Activated naive CD4-positive, alpha-beta T cell treated with anti-CD3 and anti-CD28 coated beads, Interleukin-2, amount 50 U/mL, for 24 hours (primary cell): ENCODE results near the gene AMN.

Experiments used
- H3K27ac Mint-ChIP-seq: one replicate; pipeline ENCODE4 v1.8.0; 2021; ENCODE audit warnings: mild to moderate bottlenecking, mixed read lengths
- H3K27me3 Mint-ChIP-seq: one replicate; pipeline ENCODE4 v1.8.0; 2021; ENCODE audit warnings: mixed read lengths
- H3K36me3 Mint-ChIP-seq: one replicate; pipeline ENCODE4 v1.8.0; 2021; ENCODE audit warnings: mixed read lengths
- H3K4me1 Mint-ChIP-seq: one replicate; pipeline ENCODE4 v1.8.0; 2021; ENCODE audit warnings: mixed read lengths
- H3K4me3 Mint-ChIP-seq: one replicate; pipeline ENCODE4 v1.8.0; 2021; ENCODE audit warnings: mild to moderate bottlenecking, mixed read lengths
- H3K9me3 Mint-ChIP-seq: one replicate; pipeline ENCODE4 v1.8.0; 2021; ENCODE audit warnings: mixed read lengths

Gene AMN

DNA sequence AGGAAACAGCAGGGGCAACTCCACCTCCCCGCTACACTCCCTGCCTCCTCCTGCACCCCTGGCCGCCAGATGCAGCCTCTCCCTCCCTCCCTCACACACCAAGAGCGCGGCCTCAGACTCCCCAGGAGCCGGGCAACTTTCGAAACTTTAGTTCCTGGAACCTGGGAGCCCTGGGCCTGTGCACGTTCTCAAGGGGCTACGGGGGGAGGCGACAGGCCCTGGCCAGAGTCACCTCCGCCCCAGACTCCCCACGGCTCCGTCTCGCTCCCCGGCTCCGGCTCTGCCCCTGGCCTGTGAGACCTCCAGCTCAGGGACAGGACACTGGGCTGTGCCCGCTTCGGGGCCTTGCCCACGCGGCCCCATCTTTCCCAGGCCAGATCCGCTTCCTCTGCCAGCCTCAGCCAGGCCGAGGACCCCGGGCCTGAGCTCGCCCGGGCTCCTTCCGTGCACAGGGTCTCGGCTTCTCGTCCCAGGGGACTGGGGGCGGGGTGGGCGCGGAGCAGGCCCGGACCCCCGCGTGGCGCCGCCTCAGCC, 5.5 kb downstream of the AMN start:
- Mint-ChIP-seq H3K4me1 (peaks cover 10% of the 10 kb centered on the region), H3K27me3 (peaks cover 4% of the 10 kb centered on the region), H3K4me3 (peak overlapping the region; percentile 60), H3K9me3 (no peaks in the 10 kb centered on the region), H3K36me3 (no peaks in the 10 kb centered on the region), H3K27ac (no peak overlapping the region)

DNA sequence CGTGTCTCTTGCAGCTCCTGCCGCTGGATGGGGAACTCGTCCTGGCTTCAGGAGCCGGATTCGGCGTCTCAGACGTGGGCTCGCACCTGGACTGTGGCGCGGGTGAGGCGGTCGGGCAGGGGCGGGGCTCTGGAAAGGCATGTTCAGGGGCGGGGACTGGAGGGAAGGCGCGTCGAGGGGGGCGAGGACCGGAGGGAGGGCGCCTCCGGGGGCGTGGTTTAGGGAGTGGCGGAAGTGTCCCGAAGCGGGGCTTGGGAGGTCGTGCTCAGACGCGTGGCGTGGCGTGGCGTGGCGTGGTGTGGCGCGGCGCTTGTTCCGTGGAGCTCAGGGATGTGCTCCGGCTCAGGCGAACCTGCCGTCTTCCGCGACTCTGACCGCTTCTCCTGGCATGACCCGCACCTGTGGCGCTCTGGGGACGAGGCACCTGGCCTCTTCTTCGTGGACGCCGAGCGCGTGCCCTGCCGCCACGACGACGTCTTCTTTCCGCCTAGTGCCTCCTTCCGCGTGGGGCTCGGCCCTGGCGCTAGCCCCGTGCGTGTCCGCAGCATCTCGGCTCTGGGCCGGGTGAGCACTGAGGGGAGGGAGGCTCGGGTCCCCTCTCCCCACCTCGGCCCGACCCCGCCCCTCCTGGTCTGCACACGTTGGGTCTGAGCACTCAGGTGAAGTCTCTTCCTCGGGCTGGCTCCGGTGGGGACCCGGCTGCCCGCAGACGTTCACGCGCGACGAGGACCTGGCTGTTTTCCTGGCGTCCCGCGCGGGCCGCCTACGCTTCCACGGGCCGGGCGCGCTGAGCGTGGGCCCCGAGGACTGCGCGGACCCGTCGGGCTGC, 6.2 kb downstream of the AMN start:
- Mint-ChIP-seq H3K4me1 (peaks cover 10% of the 10 kb centered on the region), H3K4me3 (peak overlapping the region; percentile 42), H3K27ac (no peak overlapping the region), H3K27me3 (peaks cover 4% of the 10 kb centered on the region), H3K36me3 (no peaks in the 10 kb centered on the region), H3K9me3 (no peaks in the 10 kb centered on the region)

DNA sequence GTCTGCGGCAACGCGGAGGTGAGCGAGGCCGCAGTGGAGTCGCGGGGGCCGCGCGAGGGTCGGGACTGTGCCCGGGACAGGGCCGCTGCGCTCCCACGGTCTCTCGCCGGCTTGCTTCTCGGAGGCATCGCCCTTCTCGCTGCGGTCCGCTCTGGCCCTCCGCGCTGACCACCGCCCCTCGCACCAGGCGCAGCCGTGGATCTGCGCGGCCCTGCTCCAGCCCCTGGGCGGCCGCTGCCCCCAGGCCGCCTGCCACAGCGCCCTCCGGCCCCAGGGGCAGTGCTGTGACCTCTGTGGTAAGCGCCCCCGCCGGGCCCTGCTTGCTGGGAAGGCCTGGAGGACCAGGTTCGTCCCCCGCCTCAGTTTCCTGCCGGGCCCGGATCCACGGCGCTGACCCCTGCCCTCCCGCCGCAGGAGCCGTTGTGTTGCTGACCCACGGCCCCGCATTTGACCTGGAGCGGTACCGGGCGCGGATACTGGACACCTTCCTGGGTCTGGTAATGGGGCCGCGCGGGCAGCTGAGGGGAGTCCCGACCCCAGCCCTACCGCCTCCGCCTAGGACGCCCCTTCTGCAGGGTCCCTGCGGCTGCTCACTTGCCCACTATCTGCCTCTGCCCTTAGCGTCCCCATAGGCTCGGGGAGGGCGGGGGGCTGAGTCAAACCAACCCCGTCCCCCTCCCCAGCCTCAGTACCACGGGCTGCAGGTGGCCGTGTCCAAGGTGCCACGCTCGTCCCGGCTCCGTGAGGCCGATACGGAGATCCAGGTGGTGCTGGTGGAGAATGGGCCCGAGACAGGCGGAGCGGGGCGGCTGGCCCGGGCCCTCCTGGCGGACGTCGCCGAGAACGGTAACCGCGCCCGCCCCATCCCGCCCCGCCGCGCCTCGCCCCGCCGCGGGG, 7.0 kb downstream of the AMN start:
- no peak overlapping the region for H3K4me3 Mint-ChIP-seq
- no peaks in the 10 kb centered on the region for H3K9me3 Mint-ChIP-seq
- H3K27ac Mint-ChIP-seq: no peak overlapping the region
- H3K27me3 Mint-ChIP-seq: peaks cover 4% of the 10 kb centered on the region
- no peaks in the 10 kb centered on the region for H3K36me3 Mint-ChIP-seq
- H3K4me1 Mint-ChIP-seq: peaks cover 5% of the 10 kb centered on the region

DNA sequence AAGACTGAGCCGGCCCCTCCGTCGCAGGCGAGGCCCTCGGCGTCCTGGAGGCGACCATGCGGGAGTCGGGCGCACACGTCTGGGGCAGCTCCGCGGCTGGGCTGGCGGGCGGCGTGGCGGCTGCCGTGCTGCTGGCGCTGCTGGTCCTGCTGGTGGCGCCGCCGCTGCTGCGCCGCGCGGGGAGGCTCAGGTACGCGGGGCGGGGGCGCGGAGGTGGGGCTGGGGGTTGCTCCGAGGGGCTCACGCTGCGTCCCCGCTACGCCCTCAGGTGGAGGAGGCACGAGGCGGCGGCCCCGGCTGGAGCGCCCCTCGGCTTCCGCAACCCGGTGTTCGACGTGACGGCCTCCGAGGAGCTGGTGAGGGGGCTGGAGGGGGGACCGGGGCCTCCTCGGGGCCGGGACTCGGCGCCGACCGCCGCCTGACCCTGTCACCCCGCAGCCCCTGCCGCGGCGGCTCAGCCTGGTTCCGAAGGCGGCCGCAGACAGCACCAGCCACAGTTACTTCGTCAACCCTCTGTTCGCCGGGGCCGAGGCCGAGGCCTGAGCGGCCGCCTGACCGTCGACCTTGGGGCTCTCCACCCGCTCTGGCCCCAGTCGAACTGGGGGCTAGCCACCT, 7.8 kb downstream of the AMN start:
- Mint-ChIP-seq H3K4me1 (peaks cover 4% of the 10 kb centered on the region), H3K9me3 (no peaks in the 10 kb centered on the region), H3K36me3 (no peaks in the 10 kb centered on the region), H3K27ac (no peak overlapping the region), H3K4me3 (no peak overlapping the region), H3K27me3 (peaks cover 4% of the 10 kb centered on the region)

DNA sequence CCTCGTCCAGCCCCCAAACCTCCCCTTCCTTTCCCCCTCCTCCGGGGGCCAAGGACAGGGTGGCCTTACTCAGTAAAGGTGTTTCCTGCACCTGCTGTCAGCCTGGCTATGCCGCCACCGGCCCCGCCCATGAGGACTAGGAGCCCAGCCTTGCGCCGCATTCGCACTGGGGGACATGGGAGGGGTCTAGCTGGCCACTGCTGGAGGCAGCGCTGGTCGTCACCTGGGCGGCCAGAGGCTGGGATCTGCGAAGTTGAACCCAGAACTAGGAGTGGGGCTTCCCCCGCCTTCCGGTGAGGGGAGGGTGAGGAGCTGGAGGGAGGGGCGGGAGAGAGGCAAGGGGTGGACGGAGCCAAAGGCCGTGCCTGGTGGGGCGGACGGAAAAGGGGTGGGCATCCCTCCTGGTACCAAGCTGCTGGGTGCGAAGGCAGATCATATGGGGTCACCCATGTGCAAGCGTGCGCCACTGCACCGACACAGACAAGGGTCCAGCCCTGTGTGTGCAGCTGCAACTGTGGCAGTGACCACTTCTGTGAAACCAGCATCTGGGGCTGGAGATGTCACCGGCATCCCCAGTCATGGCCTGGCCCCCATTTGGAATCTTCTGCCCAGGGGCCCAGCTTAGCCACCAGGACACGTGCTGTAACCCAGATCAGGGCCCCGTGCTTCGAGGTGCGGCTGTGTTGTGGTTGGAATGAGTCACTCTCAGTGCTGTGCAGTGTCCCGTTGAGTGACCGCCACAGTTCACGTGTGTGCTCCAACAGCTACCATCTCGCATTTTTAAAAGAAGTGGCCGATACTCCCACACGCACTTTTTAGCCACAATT, 8.5 kb downstream of the AMN start:
- Mint-ChIP-seq H3K4me3 (no peak overlapping the region), H3K27me3 (peaks cover 1% of the 10 kb centered on the region), H3K4me1 (peaks cover 1% of the 10 kb centered on the region), H3K27ac (no peak overlapping the region), H3K36me3 (no peaks in the 10 kb centered on the region), H3K9me3 (no peaks in the 10 kb centered on the region)

GRCh38 chr14:102931580-102932285, 9.3 kb downstream of the AMN start:
- Mint-ChIP-seq H3K4me1 (no peaks in the 10 kb centered on the region), H3K36me3 (no peaks in the 10 kb centered on the region), H3K27me3 (no peaks in the 10 kb centered on the region), H3K4me3 (no peak overlapping the region), H3K27ac (no peak overlapping the region), H3K9me3 (no peaks in the 10 kb centered on the region)

DNA sequence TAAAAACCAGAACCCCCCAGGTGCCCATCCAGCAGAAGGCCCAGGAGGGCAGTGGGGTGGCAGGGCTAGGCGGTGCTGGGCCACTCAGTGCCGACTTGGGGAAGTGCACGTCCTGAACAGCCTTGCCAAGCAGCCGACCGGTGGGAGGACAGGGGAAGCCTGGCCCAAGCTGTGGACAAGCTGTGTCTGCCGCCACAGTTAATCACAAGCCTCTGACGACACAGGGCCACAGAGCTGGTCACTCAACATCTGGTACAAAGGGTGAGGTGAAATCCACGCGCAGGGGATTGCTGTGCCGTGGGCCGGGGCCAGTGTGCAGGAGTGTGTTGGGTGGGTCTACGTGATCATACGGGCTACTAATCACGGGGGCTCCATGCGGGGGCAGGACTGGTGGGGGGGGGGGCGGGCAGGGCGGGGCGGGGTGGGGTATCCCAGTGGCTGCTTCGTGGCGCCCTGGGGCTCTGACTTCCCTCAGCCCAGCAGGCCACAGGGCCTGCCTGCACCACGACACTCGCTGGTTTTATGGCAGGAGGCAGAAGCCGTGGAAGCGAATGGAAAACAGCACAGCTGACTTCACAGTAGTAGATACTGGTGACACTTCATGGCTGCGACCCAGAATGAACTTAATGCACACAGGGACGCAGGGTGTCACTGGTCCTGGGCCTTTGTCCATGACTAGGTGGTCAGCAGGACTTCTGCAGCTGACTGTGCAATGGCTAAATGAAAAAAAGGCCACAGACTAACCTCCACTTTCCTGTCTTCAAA, 10.2 kb downstream of the AMN start:
- H3K4me3 Mint-ChIP-seq: no peak overlapping the region
- H3K36me3 Mint-ChIP-seq: no peaks in the 10 kb centered on the region

GRCh38 chr14:102933618-102934231, 11.3 kb downstream of the AMN start:
- Mint-ChIP-seq H3K27me3 (no peaks in the 10 kb centered on the region), H3K4me1 (no peaks in the 10 kb centered on the region), H3K4me3 (no peak overlapping the region), H3K27ac (no peak overlapping the region), H3K9me3 (no peaks in the 10 kb centered on the region), H3K36me3 (no peaks in the 10 kb centered on the region)

More for the DNA sequence above, 10.2 kb downstream of the AMN start:
- Mint-ChIP-seq H3K9me3 (no peaks in the 10 kb centered on the region), H3K27ac (no peak overlapping the region), H3K4me1 (no peaks in the 10 kb centered on the region), H3K27me3 (no peaks in the 10 kb centered on the region)

DNA sequence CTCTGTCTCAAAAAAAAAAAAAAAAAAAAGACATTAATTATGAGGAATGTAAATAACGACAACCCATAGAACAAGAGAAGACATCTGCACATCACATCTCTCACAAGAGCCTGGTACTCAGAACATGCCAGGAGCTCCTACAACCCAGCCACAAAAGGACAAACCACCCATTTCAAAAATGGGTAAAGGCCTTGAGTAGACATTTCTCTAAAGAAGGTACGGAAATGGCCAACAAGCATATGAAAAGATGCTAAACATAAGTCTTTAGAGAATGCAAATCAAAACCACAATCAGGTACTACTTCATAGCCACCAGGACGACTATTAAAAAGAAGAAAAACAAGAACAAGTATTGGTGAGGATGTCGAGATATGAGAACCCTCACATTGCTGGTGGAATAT, 13.3 kb downstream of the AMN start:
- no peaks in the 10 kb centered on the region for H3K27me3 Mint-ChIP-seq
- H3K36me3 Mint-ChIP-seq: no peaks in the 10 kb centered on the region
- no peak overlapping the region for H3K4me3 Mint-ChIP-seq
- no peaks in the 10 kb centered on the region for H3K4me1 Mint-ChIP-seq
- no peaks in the 10 kb centered on the region for H3K9me3 Mint-ChIP-seq
- H3K27ac Mint-ChIP-seq: no peak overlapping the region

DNA sequence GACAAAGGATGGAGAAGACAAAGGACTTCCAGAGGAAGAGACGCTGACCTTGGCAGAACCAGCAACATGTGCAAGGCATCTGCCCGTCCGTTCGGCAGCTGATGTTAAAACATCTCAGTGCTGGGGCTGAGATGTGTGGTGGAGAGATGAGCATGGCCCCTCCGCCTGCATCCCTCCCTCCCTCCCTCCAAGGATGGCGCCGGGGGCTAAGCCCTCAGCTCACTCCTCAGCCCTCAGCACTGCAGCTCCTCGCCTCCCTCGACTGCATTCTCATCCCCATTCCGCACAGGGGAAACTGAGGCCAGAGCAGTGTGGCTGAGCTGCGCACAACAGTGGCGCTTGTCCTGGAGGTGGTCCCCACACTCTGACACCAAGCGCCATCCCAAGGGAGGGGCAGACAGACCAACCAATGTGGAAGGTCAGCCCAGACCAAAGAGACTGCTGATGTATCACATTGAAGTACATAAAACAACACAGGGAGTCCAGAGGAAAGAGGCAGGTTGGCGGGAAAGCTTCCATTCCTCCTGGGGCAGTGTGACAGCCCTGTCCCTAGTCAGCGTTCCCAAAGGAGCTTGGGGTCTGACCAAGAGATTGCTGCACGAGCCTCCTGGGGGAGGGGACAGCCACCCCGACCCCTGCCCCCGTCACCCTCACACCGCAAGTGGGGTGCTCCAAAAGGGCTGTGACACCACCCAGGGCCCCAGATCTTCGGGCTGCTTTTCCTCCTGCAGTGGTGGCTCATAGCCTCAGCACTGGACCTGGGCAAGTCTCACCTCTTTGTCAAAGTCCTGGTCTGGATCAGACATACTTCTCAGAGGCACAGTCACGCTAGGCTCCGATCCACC, 15.1 kb downstream of the AMN start:
- Mint-ChIP-seq H3K27me3 (no peaks in the 10 kb centered on the region), H3K4me3 (no peak overlapping the region), H3K27ac (no peak overlapping the region), H3K9me3 (no peaks in the 10 kb centered on the region), H3K4me1 (no peaks in the 10 kb centered on the region), H3K36me3 (no peaks in the 10 kb centered on the region)

DNA sequence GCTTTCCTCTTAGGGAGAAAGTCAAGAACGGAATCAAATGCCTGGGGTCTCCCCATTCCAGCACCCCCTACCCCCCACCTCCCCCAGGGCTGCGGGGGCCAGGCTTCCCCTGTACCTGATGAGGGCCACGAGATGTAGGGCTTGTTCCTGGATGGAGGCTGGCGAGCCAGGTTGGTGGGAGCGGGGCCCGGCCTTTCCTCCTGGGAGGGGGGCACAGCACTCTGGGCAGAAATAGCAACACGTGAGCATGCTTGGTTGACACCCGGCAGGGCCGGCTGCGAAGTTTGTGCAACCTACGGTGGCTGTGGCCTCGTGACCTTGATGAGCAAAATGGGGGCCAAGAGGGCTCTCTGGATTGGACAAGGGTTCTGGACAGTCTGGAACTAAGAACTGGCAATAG, 15.7 kb downstream of the AMN start:
- Mint-ChIP-seq H3K9me3 (no peaks in the 10 kb centered on the region), H3K27me3 (no peaks in the 10 kb centered on the region), H3K4me1 (no peaks in the 10 kb centered on the region), H3K27ac (no peak overlapping the region), H3K4me3 (no peak overlapping the region), H3K36me3 (no peaks in the 10 kb centered on the region)

- Mint-ChIP-seq H3K36me3 (no peaks in the 10 kb centered on the region), H3K27ac (no peak overlapping the region), H3K4me3 (no peak overlapping the region), H3K27me3 (no peaks in the 10 kb centered on the region), H3K9me3 (no peaks in the 10 kb centered on the region), H3K4me1 (no peaks in the 10 kb centered on the region)
Measured at GRCh38 chr14:102939329-102939728, 16.9 kb downstream of the AMN start.
